MCF 10A (cell line): Measurements from ENCODE around the gene KITLG. TPM values are rescaled to one million over a fixed set of nuclear protein-coding genes. Genes with fewer than 3 reads are reported as not detected.

Experiments used
- BruUV-seq: library from RNA; stranded (reverse); fragments of 400-500 nt; replicated peaks from 2 replicates; lab custom pipeline; 2021; lab: Mats Ljungman, UMichigan
- CTCF ChIA-PET: fragments of 300-600 bp; sonication (Branson Sonifier 250); formaldehyde crosslinking; extraction: SDS; loops from one replicate; lab custom pipeline; 2021; ENCODE audit warnings: antibody characterized with exemption, inconsistent platforms; lab: Yijun Ruan, JAX
- POLR2A ChIA-PET: fragments of 300-600, 350-650 bp; sonication (Branson Sonifier 250); formaldehyde crosslinking; extraction: SDS; loops from one replicate; lab custom pipeline; 2020; ENCODE audit warnings: antibody characterized with exemption, inconsistent platforms; lab: Yijun Ruan, JAX
- DNase-seq: peaks from one replicate; pipeline ENCODE4 v3.0.0-alpha.2; 2018; ENCODE audit not compliant: unreplicated experiment
- H3K27ac Mint-ChIP-seq: one replicate; pipeline ENCODE4 v1.8.0; 2022; ENCODE audit warnings: mild to moderate bottlenecking, low read depth, mixed read lengths; ENCODE audit not compliant: unreplicated experiment
- H3K27me3 Mint-ChIP-seq: one replicate; pipeline ENCODE4 v1.8.0; 2022; ENCODE audit warnings: mixed read lengths; ENCODE audit not compliant: insufficient read depth, unreplicated experiment
- H3K36me3 Mint-ChIP-seq: one replicate; pipeline ENCODE4 v1.8.0; 2022; ENCODE audit warnings: mild to moderate bottlenecking, moderate library complexity, mixed read lengths; ENCODE audit not compliant: insufficient read depth, unreplicated experiment
- H3K4me1 Mint-ChIP-seq: one replicate; pipeline ENCODE4 v1.8.0; 2022; ENCODE audit warnings: mixed read lengths; ENCODE audit not compliant: insufficient read depth, unreplicated experiment
- H3K4me3 Mint-ChIP-seq: one replicate; pipeline ENCODE4 v1.8.0; 2022; ENCODE audit warnings: mild to moderate bottlenecking, moderate library complexity, mixed read lengths; ENCODE audit not compliant: unreplicated experiment
- H3K9me3 Mint-ChIP-seq: one replicate; pipeline ENCODE4 v1.8.0; 2022; ENCODE audit warnings: mixed read lengths; ENCODE audit not compliant: unreplicated experiment
- intact Hi-C: fragments of 100-400 bp; cut with micrococcal nuclease; formaldehyde crosslinking; loops from 2 replicates; pipeline ENCODE4 v1.14.1; 2022
- total RNA-seq: library from RNA; stranded (reverse); gene quantifications from 2 replicates; pipeline ENCODE4 v1.2.3, GENCODE V29; 2022
- TF ChIP-seq, protein P1 (sequence below): fragments of 200-600 bp; IDR thresholded peaks from one replicate; pipeline ENCODE4 v1.8.0; 2022; ENCODE audit warnings: antibody characterized with exemption, mild to moderate bottlenecking; ENCODE audit not compliant: unreplicated experiment

The KITLG gene
- total RNA-seq, 1 experiment from 2014 or later, result 4.8 TPM

DNA sequence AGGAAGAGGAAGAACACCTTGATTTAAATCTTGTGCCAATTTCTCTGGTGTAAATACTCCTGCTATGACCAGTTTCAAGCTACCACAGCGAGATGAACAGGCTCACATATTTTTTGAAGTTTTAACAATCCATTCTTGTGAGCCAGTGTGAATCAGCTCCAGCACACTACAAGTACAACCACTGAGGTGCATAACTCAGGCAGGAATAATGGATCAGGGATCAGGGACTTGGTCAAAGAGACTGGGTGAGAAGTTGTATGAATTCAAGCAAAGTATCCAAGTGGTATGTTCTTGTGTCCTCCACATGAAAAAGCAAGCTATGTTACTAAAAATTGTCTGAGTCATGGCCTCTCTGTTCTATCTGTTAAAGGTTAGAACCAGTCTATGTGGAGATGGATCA is 35.2 kb upstream of the KITLG start:
- no peaks in the 10 kb centered on the region for H3K4me1 Mint-ChIP-seq
- H3K4me3 Mint-ChIP-seq, result no peak overlapping the region
- ChIA-PET POLR2A (no interaction called here), CTCF (no interaction called here)
- peaks cover 13% of the 10 kb centered on the region for H3K9me3 Mint-ChIP-seq
- intact Hi-C loops, result no loop called here
- H3K27me3 Mint-ChIP-seq, result no peaks in the 10 kb centered on the region
- BruUV-seq, result no TSS peak
- TF ChIP-seq, protein P1, sequence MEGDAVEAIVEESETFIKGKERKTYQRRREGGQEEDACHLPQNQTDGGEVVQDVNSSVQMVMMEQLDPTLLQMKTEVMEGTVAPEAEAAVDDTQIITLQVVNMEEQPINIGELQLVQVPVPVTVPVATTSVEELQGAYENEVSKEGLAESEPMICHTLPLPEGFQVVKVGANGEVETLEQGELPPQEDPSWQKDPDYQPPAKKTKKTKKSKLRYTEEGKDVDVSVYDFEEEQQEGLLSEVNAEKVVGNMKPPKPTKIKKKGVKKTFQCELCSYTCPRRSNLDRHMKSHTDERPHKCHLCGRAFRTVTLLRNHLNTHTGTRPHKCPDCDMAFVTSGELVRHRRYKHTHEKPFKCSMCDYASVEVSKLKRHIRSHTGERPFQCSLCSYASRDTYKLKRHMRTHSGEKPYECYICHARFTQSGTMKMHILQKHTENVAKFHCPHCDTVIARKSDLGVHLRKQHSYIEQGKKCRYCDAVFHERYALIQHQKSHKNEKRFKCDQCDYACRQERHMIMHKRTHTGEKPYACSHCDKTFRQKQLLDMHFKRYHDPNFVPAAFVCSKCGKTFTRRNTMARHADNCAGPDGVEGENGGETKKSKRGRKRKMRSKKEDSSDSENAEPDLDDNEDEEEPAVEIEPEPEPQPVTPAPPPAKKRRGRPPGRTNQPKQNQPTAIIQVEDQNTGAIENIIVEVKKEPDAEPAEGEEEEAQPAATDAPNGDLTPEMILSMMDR, result no peak
- DNase-seq, result no peak
- H3K36me3 Mint-ChIP-seq, result no peaks in the 10 kb centered on the region
- no peak overlapping the region for H3K27ac Mint-ChIP-seq

DNA sequence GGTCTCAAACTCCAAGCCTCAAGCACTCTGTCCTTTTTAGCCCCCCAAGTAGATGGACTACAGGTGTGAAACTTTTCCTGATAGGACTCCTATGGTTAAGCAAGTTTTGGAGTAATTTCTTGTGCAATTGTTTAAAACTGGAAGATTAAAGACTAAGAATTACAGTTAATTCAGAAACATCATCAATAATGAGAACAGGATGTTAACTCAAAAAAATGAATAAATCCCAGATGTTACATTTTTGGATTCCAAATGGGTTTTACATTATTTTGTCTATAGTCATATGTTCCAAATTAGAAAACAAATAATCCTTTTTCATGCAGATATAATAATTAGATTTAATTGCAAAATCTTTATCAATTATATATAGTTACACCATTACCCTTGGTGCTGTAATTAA is 24.4 kb upstream of the KITLG start:
- TF ChIP-seq, protein P1, result no peak
- intact Hi-C loops, result no loop called here

DNA sequence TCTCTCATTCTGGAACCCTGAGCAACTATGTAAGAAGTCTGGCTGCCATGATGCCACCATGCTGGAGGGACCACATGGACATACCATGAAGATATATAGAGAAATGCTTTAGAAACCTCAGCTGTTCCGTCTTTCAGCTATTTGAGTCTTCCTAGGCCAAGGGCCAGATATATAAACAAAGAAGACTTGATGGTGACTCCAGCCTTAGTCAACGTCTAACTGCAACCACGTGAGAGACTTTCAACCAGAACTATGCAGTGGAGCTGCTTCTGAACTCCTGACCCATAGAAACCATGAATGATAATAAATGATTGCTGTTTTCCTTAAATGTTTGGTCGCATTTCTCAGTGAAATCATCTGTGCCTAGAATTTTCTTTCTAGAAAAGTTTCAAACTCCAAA is 20.0 kb upstream of the KITLG start:
- intact Hi-C loops, result no loop called here
- TF ChIP-seq, protein P1, result no peak

More for the DNA sequence above, 24.4 kb upstream of the KITLG start:
- CTCF ChIA-PET, result interaction anchor here (1.5 kb wide), 1 partner anchor 25 kb away, joined by 3 read pairs; the partner anchor contains the start of gene KITLG
- Mint-ChIP-seq H3K9me3 (peaks cover 24% of the 10 kb centered on the region), H3K4me3 (no peak overlapping the region), H3K4me1 (peaks cover 5% of the 10 kb centered on the region), H3K36me3 (no peaks in the 10 kb centered on the region), H3K27ac (no peak overlapping the region), H3K27me3 (no peaks in the 10 kb centered on the region)
- POLR2A ChIA-PET, result no interaction called here
- no peak for DNase-seq
- BruUV-seq, result no TSS peak

DNA sequence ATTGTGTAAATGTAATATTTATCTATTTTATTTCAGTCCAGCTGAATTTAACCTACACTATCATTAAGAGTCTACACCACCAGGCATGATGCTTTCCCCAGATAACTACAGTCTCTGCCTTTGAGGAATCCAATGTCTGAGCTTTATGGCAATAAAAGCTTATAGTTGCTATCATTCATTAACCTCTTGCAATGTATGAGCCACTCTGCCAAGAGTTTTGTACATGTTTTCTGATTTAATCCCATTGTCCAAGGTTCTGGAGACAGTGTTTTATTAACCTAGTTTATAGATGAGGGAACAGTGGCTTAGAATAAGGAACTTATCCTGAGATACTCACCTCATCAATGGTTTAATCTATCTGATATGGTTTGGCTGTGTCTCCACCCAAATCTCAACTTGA is 17.1 kb upstream of the KITLG start:
- Mint-ChIP-seq H3K36me3 (no peaks in the 10 kb centered on the region), H3K27ac (no peak overlapping the region), H3K27me3 (no peaks in the 10 kb centered on the region), H3K9me3 (no peaks in the 10 kb centered on the region), H3K4me3 (no peak overlapping the region), H3K4me1 (peaks cover 5% of the 10 kb centered on the region)
- TF ChIP-seq, protein P1, result no peak
- CTCF ChIA-PET, result no interaction called here
- POLR2A ChIA-PET, result no interaction called here
- intact Hi-C loops, result no loop called here
- BruUV-seq, result no TSS peak
- DNase-seq, result no peak

More for the DNA sequence above, 20.0 kb upstream of the KITLG start:
- CTCF ChIA-PET, result no interaction called here
- no peak overlapping the region for H3K27ac Mint-ChIP-seq
- H3K9me3 Mint-ChIP-seq, result peaks cover 2% of the 10 kb centered on the region
- H3K27me3 Mint-ChIP-seq, result no peaks in the 10 kb centered on the region
- peak; percentile 28 for DNase-seq
- POLR2A ChIA-PET, result no interaction called here
- no peaks in the 10 kb centered on the region for H3K36me3 Mint-ChIP-seq
- no peak overlapping the region for H3K4me3 Mint-ChIP-seq
- no TSS peak for BruUV-seq
- peaks cover 5% of the 10 kb centered on the region for H3K4me1 Mint-ChIP-seq
